GM12878 (cell line): Measurements from ENCODE around the gene CDC42BPB.

Experiments used
- EP300 ChIP-seq, 2 experiments: fragments of 150-350 bp in 1 of 2; IDR thresholded peaks; 2 replicates each; pipeline ENCODE4 v1.6.1; 2011 to 2012; ENCODE audit warnings: low read depth in 2 of 2, low read length in 2 of 2, borderline replicate concordance in 1 of 2, improper control_type of control experiment in 1 of 2, inconsistent platforms in 1 of 2; ENCODE audit not compliant: control insufficient read depth in 1 of 2
- SP1 ChIP-seq: IDR thresholded peaks from one replicate; pipeline ENCODE4 v1.6.1; 2011; ENCODE audit warnings: low read depth, low read length

GRCh38 chr14:102906616-102907302, 150.6 kb downstream of the CDC42BPB start:
- TF ChIP-seq EP300 (IDR thresholded peaks at IDR 0.05; ENCODE audit: borderline replicate concordance in 1 of 2, control insufficient read depth in 1 of 2, low read depth in 2 of 2, low read length in 2 of 2) (no peak), SP1 (no peak)
